Left forelimb (tissue), 1 donor: ENCODE data around the gene C18orf54.
"Not testable (repeated sequence)": the region's sequence is repeated elsewhere in the genome, so short reads cannot be mapped to it uniquely, and the experiment has no call there.

Source experiments
- DNase-seq: peaks from one replicate; pipeline ENCODE4 v3.0.0-alpha.2; 2018; ENCODE audit warnings: low spot score

Gene C18orf54

DNA sequence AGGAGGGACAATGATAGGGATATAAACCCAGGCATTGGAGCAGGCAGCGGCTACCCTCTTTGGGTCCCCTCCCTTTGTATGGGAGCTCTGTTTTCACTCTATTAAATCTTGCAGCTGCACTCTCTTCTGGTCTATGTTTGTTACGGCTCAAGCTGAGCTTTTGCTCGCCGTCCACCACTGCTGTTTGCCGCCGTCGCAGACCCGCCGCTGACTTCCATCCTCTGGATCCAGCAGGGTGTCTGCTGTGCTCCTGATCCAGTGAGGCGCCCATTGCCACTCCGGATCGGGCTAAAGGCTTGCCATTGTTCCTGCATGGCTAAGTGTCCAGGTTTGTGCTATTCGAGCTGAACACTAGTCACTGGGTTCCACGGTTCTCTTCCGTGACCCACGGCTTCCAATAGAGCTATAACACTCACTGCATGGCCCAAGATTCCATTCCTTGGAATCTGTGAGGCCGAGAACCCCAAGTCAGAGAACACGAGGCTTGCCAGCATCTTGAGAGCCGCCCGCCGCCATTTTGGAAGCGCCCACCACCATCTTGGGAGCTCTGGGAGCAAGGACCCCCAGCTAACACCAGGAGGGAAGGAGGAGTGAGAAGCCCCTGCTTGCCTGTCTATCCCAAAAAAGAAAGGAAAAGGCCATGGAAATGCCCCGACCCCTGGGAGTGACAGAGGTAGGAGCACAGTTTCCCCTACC lies 29.2 kb downstream of the C18orf54 start:
- not testable (repeated sequence) for DNase-seq

DNA sequence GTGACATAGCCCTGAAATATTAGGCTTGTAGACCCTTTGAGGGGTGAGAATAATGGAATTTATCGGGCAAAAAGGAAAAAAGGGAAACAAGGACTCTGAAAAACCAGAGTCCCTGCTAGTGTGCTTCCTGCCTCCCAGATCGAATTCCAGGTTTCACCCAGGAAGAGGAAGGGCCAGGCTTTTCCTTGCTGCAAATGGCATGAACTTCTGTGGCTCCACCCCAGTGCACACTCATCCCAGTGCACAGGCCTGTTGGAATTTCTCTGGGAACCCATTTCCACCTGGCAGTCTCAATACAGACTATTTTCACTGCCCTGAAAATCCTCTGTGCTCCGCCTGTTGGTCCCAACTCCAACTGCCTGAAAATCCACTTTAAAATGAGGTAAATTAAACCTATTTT lies 29.9 kb downstream of the C18orf54 start:
- DNase-seq, result no peak

DNA sequence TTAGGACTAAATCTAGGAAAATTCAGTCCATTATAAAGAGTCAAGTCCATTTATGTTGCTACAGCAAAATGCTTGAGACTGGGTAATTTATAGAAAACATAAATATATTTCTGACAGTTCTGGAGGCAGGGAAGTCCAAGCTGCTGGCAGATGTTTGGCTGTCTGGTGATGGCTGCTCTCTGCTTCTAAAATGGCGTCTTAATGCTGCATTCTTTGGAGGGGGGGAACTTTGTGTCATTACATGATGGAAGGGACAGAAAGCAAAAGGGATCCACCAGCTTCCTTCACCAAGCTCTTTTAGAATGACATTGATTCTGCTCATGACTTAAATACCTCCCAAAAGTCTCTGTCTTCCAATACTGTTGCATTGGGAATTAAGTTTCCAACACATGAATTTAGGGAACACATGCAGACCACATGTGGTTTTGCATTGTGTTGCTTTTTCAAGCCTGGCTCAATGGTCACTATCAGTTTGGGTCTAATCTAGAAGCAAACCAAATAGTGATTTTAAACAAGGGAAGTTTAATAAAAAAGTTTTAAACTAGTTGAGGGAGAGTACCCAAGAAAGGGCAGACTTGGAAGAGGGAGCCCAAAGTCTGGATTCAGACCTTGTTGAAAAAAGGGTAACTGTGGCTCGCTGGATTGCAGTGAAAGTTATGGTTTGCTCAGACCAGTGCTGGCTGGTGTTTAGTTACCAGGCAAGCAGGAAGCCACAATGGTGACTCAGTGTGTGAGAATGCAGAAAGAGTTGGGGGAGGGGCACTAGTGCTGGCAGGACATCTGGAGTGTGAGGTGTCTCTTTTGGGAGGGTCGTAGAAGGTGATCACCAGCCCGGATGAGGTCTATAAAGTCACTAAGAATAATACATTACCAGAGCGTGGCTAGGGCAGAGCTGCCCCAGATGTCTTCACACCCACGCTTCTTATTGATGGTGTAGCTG lies 30.8 kb downstream of the C18orf54 start:
- DNase-seq, result no peak

DNA sequence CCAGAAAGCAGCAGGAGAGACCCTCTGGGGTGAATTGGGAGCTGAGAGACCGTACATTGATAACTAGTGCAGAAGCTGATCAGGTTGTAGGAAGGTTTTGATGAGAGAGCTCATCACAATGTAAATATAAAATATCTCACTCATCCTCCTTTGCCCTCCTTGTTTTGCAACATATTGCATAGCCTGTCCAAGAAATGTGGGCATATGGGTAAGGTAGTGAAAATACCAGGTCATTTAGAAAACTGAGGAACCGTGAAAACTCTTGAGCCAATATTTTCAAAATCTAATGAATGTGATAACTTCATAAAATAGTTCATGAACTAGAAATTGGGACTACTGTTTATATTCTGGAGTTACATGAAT lies 31.4 kb downstream of the C18orf54 start:
- DNase-seq, result no peak

DNA sequence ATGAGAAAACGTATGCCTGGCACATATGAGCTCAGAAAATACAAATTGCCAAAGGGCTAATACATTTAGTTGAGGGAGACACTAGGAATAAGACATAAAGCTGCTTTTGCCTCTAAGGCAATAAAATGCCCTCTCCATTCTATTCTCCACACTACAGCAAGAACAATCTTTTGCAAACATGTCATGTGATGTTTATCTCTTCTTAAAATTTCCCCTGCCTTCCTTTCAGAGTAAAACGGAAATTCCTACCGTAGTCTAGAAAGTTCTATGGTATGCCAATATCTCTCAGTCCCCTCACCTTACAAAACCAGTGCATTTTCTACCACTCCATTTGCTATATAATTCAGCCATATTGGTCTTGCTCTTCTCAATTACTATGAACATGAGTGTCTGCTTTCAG lies 33.1 kb downstream of the C18orf54 start:
- DNase-seq, result no peak

DNA sequence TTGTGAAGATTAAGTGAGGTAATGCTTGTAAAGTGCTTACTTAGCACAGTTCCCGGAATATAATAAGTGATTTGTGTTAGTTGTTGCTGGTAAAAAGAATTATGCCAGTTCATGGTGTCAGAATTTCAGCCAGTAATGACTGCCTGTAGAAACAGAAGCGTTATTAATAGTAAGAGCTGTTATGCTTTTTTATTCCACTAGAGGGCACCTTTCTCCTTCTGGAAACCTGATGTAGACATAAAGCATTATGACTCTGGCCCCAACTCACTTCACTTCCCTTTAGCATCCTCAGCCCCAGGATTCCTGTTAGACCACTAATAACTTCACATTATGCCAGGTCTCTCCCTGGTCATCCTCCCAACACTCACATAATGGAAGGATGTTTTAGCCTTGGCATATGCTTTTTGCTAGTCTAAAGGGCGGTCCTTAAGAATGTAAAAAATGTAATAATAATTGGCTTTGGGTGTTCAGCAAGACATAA lies 34.9 kb downstream of the C18orf54 start:
- no peak for DNase-seq

DNA sequence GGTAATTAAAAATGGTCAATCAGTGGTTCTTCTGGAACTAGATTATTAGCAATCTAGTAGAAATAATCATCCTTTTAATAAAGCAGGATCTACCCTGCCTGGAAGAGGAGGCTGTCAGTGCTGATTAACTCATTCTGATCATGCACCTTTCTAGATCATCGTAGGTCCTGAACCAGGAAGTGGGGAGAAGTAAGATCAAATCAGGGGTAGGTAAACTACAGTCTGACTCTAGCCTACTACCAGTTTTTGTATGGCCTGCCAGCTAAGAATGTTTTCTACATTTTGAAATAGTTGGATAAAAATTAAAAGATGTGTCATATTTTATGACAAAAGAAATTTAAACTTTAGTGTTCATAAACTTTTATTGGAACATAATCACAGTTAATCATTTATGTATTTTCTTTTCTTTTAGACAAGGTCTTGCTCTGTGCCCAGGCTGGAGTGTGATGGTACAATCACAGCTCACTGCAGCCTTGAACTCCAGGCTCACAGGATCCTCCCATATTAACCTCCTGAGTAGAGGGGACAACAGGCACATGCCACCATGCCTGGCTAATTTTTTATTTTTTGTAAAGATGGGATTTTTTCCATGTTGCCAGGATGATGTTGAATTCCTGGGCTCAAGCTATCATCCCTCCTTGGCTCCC lies 36.1 kb downstream of the C18orf54 start:
- DNase-seq, result no peak

DNA sequence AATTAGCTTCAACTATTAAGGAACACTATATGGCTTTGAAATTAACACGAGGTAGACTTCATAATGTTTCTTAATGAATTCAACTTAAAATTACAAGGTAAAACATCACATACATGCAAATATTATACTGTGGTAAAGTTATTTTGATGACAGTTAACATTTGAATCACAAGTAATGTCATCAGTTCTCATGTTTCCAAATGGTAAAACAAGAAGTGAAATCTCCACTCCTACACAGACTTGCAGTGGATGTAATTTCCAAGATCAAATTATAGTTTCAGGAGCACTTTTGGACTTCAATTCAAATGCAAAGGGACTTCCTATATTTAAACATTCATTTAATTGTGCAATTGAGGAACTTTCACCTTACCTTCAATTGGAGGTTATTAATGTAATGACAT lies 39.1 kb downstream of the C18orf54 start:
- no peak for DNase-seq

DNA sequence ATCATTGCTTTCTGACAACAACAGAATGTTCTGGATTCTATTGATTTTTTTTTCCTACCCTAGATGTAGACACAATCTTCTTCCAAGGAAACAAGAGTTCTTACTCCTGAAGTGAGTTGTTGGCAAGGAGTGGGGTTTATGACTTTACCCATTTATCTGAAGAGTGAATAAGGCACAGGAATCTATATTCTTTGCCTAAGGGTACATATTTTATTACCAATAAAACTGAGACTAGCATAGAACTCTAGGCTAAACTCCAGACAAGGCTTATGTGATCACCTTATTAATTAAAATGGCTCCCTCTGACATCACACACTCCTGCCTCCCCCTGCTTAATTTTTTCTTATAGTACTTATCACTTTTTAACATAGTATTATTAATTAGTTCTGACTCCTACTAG lies 47.6 kb downstream of the C18orf54 start:
- no peak for DNase-seq

DNA sequence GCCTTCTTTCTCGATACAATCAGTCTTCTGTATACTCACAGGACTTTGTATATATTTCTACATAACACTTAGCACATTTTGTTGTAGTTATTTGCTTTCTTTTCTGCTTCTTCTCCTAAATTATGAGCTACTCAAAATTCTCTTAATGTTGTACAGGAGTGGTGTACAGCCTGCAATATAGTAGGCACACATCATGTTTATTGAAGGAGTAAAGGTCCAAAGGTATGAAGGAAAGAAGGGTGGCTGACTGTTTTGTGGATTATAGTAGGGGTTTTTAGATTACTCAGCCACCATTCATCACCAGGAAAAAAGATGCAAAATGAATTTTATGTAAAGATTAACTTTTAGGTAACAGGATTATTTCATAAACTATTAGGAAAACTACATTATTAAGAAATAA lies 54.1 kb downstream of the C18orf54 start:
- DNase-seq, result no peak

DNA sequence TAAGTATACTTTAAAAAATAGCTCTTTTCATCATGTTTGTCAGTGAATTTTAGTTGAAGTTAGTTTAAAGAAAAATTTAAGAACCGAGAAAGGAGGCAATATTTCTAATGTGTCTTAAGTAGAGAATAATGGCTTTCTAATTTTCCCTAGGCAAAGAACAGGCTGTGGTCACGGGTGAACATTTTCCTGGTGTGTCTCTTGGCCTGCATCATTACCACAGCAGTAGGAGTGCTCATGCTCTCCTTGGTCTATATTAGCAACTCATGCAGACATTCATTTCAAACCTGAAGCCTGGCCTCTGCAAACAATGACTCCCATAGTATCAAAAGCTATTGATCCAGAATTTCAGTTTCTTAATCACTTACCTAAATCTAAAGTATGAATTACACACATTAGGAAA lies 57.4 kb downstream of the C18orf54 start:
- no peak for DNase-seq

DNA sequence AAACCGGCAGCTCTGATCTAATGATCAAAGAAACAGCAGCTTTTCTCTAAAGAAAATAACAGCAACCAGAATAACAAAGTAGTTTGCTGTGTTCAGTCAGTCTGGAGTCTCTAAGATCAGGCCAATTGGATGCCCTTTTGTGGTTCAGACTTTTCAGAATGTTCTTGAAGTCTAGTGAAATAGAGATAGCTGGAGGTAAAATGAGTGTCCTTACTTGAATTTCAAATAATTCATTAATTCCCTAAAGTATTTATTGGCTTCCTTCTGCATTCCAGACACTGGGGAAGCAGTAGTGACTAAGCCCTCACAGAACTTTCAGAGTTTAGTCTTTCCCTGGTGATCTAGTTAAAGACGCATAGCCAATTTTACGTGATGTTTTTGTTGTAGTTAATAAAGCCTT lies 58.7 kb downstream of the C18orf54 start:
- no peak for DNase-seq

DNA sequence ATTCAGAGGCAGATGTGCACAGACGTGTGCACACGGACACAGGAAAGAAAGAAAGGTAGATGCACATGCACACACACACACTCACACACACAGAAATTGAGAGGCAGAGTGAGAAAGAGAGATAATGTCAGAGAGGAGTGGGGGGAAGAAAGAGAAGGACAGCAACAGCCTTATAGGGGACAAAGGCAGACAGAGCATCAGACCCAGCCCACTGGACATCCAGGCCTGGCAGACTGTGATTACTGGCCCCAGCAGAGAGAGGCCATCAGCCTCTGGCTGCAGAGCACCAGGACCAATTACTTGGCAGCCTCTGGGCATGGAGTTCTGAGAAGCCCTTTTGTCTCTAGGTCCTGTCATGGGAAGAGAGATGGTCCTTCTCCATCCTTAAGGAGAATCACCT lies 66.1 kb downstream of the C18orf54 start:
- DNase-seq, result no peak

DNA sequence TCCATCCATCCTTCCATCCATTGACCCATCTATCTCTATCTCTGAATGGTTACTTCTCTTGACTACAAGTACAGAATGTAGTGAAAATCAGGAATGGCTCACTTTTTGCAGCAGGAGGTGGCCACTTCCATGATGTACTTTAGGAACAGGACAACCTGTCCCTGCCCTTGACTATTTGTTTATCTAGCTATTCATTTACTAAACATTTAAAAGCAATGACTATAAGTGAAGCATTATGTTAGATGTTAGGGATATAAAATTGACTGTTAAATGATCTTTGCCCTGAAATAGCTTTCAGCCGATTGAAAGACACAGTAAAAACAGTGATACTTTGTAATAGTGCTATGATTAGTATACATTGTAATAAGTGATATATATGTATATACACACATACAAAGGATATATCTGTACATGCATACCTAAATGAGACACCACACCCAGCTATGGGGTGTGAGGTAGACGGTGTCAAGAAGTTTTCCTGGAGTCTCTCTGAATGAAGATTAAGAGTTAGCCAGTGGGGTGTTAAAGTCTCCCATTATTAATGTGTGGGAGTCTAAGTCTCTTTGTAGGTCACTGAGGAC lies 68.5 kb downstream of the C18orf54 start:
- DNase-seq, result no peak
